Measurements from ENCODE around the gene C2orf78.
"Not testable (repeated sequence)": the region's sequence is repeated elsewhere in the genome, so short reads cannot be mapped to it uniquely, and the experiment has no call there.

Gene C2orf78

DNA sequence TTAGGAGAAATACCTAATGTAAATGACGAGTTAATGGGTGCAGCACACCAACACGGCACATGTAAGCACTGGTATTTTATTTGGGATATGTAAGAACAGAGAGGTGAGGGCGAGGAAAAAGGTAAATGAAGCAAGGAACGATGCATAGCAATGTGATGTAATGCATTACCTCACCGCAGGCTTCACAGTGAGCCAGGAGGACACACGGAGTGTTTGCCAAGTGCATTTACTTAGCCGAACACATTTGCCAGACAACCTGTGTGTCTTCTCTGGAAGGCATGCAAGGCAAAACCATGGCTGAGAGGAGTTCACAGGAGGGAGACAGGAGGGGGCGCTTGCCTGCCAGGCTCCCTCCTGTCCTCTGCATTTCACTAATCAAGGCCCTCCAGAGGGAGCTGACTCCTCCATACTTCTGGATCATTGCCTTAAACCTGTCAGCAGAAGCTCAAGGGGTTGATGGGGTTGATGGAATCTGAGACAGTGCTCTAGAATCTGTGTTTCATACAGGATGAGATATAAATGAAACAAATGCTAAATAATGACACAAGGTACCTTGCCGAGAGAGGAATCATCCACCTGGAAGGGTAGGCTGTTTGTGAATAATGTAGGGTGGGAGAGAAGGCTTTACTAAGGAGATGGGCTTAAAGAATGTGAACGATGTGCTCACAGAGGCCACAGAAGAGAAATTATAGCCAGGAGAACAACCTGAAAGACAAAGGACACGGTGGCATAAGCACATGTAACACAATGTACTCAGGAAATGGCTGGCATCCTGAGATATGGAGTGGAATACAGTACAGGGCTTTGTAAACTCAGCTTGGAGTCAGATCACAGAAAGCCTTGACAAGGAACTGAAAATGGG, 37.7 kb upstream of the C2orf78 start:
- no peaks in the 10 kb centered on the region for H3K79me1 ChIP-seq (ENCODE audit: low read length)
- H3K23ac ChIP-seq (ENCODE audit: low read length), result no peak overlapping the region
- WGBS (ENCODE audit: extremely low coverage, insufficient coverage, low lambda C conversion rate), result no CpG with 5 or more reads among the region's 11 CpGs
- no peaks in the 10 kb centered on the region for H3K79me2 ChIP-seq (ENCODE audit: control insufficient read depth, insufficient read depth, low read length)
- H3K36me3 ChIP-seq (ENCODE audit: control insufficient read depth, insufficient read depth, low read length), result no peaks in the 10 kb centered on the region
- no peak overlapping the region for H3K18ac ChIP-seq (ENCODE audit: low read length)
- H3K4me2 ChIP-seq (ENCODE audit: low read length), result no peak overlapping the region
- H3K4me1 ChIP-seq (ENCODE audit: control insufficient read depth, low read depth, low read length), result no peaks in the 10 kb centered on the region
- no peak overlapping the region for H3K4me3 ChIP-seq (ENCODE audit: low read length)
- DNase-seq, result peak; percentile 15
- no peak overlapping the region for H4K8ac ChIP-seq (ENCODE audit: low read depth, low read length)
- H3K9ac ChIP-seq (ENCODE audit: low read length), result no peak overlapping the region
- no peak overlapping the region for H2BK5ac ChIP-seq (ENCODE audit: low read length)
- H2AK5ac ChIP-seq (ENCODE audit: low read length), result no peak overlapping the region
- no peak overlapping the region for H3K4ac ChIP-seq (ENCODE audit: low read depth, low read length)
- H3K27me3 ChIP-seq (ENCODE audit: insufficient read depth, low read length, poor library complexity), result no peaks in the 10 kb centered on the region
- H2BK120ac ChIP-seq (ENCODE audit: low read depth, low read length), result no peak overlapping the region
- no peak overlapping the region for H3K27ac ChIP-seq (ENCODE audit: low read depth, low read length)
- H3K56ac ChIP-seq (ENCODE audit: low read length), result no peak overlapping the region
- no peak overlapping the region for H4K5ac ChIP-seq (ENCODE audit: low read length)
- H2BK15ac ChIP-seq (replicated peaks; ENCODE audit: low read depth), result no peak overlapping the region

DNA sequence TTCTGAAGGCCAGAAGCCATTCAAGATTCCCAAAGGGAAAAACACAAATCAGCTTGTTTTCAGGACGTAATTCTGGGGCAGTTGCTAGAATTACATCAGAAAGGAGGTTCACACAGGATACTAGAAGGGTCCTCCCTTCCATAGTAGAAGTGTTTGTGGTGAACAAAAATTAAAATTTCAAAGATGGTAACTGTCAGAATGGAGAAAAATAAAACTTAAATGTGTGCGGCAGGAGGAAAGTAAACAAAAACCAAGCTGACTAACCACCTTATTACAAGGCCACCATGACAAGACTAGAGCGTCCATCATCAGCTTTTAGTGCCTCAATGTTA, 37.1 kb upstream of the C2orf78 start:
- H3K56ac ChIP-seq (ENCODE audit: low read length), result no peak overlapping the region
- H2AK5ac ChIP-seq (ENCODE audit: low read length), result no peak overlapping the region
- no peak overlapping the region for H2BK5ac ChIP-seq (ENCODE audit: low read length)
- H2BK120ac ChIP-seq (ENCODE audit: low read depth, low read length), result no peak overlapping the region
- no peaks in the 10 kb centered on the region for H3K36me3 ChIP-seq (ENCODE audit: control insufficient read depth, insufficient read depth, low read length)
- no peak overlapping the region for H3K9ac ChIP-seq (ENCODE audit: low read length)
- no peak overlapping the region for H3K18ac ChIP-seq (ENCODE audit: low read length)
- WGBS (ENCODE audit: extremely low coverage, insufficient coverage, low lambda C conversion rate), result no CpG with 5 or more reads among the region's 3 CpGs
- no peaks in the 10 kb centered on the region for H3K27me3 ChIP-seq (ENCODE audit: insufficient read depth, low read length, poor library complexity)
- no peak overlapping the region for H3K23ac ChIP-seq (ENCODE audit: low read length)
- no peak overlapping the region for H2BK15ac ChIP-seq (replicated peaks; ENCODE audit: low read depth)
- H3K4me2 ChIP-seq (ENCODE audit: low read length), result no peak overlapping the region
- no peak overlapping the region for H3K27ac ChIP-seq (ENCODE audit: low read depth, low read length)
- DNase-seq, result no peak
- no peak overlapping the region for H4K5ac ChIP-seq (ENCODE audit: low read length)
- H3K79me1 ChIP-seq (ENCODE audit: low read length), result no peaks in the 10 kb centered on the region
- H4K8ac ChIP-seq (ENCODE audit: low read depth, low read length), result no peak overlapping the region
- H3K79me2 ChIP-seq (ENCODE audit: control insufficient read depth, insufficient read depth, low read length), result no peaks in the 10 kb centered on the region
- no peaks in the 10 kb centered on the region for H3K4me1 ChIP-seq (ENCODE audit: control insufficient read depth, low read depth, low read length)
- H3K4ac ChIP-seq (ENCODE audit: low read depth, low read length), result no peak overlapping the region
- H3K4me3 ChIP-seq (ENCODE audit: low read length), result no peak overlapping the region

DNA sequence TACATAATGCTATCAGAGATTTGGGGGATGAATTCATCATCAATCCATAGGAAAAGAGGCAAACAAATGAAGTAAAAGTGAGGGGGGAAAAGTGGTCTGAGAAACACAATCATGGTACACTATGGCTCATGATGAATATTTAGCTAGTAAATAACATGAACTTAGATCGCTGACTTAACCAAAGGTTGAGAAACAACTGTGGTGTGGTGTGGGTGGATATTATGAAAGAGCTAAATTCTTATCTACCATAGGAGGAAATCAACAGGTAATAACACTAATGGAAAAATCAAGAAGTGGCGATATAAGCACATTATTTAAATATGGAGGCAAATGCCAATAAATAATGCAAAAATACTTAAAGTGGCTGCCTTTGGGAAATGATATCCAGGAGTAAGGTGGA, 34.7 kb upstream of the C2orf78 start:
- Histone ChIP-seq H4K8ac (ENCODE audit: low read depth, low read length) (no peak overlapping the region), H3K18ac (ENCODE audit: low read length) (no peak overlapping the region), H3K4me2 (ENCODE audit: low read length) (no peak overlapping the region), H3K79me2 (ENCODE audit: control insufficient read depth, insufficient read depth, low read length) (no peaks in the 10 kb centered on the region), H3K27me3 (ENCODE audit: insufficient read depth, low read length, poor library complexity) (no peaks in the 10 kb centered on the region), H2BK15ac (replicated peaks; ENCODE audit: low read depth) (no peak overlapping the region), H3K79me1 (ENCODE audit: low read length) (no peaks in the 10 kb centered on the region), H3K56ac (ENCODE audit: low read length) (no peak overlapping the region), H3K27ac (ENCODE audit: low read depth, low read length) (no peak overlapping the region), H2BK5ac (ENCODE audit: low read length) (no peak overlapping the region), H3K4me3 (ENCODE audit: low read length) (no peak overlapping the region), H3K4ac (ENCODE audit: low read depth, low read length) (no peak overlapping the region), H3K23ac (ENCODE audit: low read length) (no peak overlapping the region), H3K4me1 (ENCODE audit: control insufficient read depth, low read depth, low read length) (no peaks in the 10 kb centered on the region), H2BK120ac (ENCODE audit: low read depth, low read length) (no peak overlapping the region), H3K9ac (ENCODE audit: low read length) (no peak overlapping the region), H4K5ac (ENCODE audit: low read length) (no peak overlapping the region), H3K36me3 (ENCODE audit: control insufficient read depth, insufficient read depth, low read length) (no peaks in the 10 kb centered on the region), H2AK5ac (ENCODE audit: low read length) (no peak overlapping the region)
- no CpG with 5 or more reads among the region's 2 CpGs for WGBS (ENCODE audit: extremely low coverage, insufficient coverage, low lambda C conversion rate)
- DNase-seq, result no peak

DNA sequence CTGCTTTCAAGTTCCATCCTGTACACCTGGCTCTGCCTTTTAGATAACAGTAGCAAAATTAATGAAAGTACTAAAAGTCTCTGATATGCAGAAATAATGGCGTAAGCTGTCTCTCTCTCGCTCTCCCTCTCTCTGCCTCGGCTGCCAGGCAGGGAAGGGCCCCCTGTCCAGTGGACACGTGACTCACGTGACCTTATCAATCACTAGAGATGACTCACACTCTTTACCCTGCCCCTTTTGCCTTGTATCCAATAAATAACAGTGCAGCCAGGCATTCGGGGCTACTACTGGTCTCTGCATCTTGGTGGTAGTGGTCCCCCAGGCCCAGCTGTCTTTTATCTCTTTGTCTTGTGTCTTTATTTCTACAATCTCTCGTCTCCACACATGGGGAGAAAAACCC, 29.7 kb upstream of the C2orf78 start:
- not testable (repeated sequence) for H4K8ac ChIP-seq (ENCODE audit: low read depth, low read length); H2BK120ac ChIP-seq (ENCODE audit: low read depth, low read length); H3K9ac ChIP-seq (ENCODE audit: low read length); DNase-seq; H3K23ac ChIP-seq (ENCODE audit: low read length); H3K36me3 ChIP-seq (ENCODE audit: control insufficient read depth, insufficient read depth, low read length); H4K5ac ChIP-seq (ENCODE audit: low read length); H2BK5ac ChIP-seq (ENCODE audit: low read length); H3K4me1 ChIP-seq (ENCODE audit: control insufficient read depth, low read depth, low read length); H3K4ac ChIP-seq (ENCODE audit: low read depth, low read length); H2BK15ac ChIP-seq (replicated peaks; ENCODE audit: low read depth); H3K27ac ChIP-seq (ENCODE audit: low read depth, low read length); H2AK5ac ChIP-seq (ENCODE audit: low read length); H3K27me3 ChIP-seq (ENCODE audit: insufficient read depth, low read length, poor library complexity); H3K56ac ChIP-seq (ENCODE audit: low read length); H3K4me2 ChIP-seq (ENCODE audit: low read length); H3K4me3 ChIP-seq (ENCODE audit: low read length); H3K79me2 ChIP-seq (ENCODE audit: control insufficient read depth, insufficient read depth, low read length); H3K18ac ChIP-seq (ENCODE audit: low read length); H3K79me1 ChIP-seq (ENCODE audit: low read length)
- no CpG with 5 or more reads among the region's 7 CpGs for WGBS (ENCODE audit: extremely low coverage, insufficient coverage, low lambda C conversion rate)

DNA sequence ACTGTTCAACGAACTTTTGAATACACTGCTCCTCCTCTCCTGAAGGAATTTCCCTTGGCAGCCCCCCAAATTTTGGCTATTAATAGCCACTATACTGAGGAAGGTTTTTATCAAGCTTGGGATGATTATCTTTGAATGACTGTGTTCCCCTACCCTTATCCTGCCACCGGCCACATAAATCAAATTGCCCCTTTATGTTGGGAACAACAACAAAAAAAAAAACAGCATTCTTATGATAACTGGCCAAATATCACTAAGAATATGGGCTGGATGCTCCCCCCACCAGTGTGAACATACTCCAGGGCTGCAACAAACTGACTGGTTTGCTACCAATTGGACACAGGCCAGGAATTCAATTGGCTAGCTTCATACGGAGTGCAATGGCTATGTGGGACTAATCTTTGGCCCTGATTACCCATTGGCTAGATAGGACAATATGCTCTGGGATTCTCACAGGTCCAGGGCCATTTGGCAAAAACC, 24.7 kb upstream of the C2orf78 start:
- H3K56ac ChIP-seq (ENCODE audit: low read length), result no peak overlapping the region
- no peaks in the 10 kb centered on the region for H3K4me1 ChIP-seq (ENCODE audit: control insufficient read depth, low read depth, low read length)
- H3K27ac ChIP-seq (ENCODE audit: low read depth, low read length), result no peak overlapping the region
- H3K4me2 ChIP-seq (ENCODE audit: low read length), result no peak overlapping the region
- no peak overlapping the region for H2AK5ac ChIP-seq (ENCODE audit: low read length)
- no peaks in the 10 kb centered on the region for H3K79me2 ChIP-seq (ENCODE audit: control insufficient read depth, insufficient read depth, low read length)
- no CpG with 5 or more reads among the region's 3 CpGs for WGBS (ENCODE audit: extremely low coverage, insufficient coverage, low lambda C conversion rate)
- H3K79me1 ChIP-seq (ENCODE audit: low read length), result no peaks in the 10 kb centered on the region
- no peak for DNase-seq
- H3K4ac ChIP-seq (ENCODE audit: low read depth, low read length), result no peak overlapping the region
- no peak overlapping the region for H2BK5ac ChIP-seq (ENCODE audit: low read length)
- H4K5ac ChIP-seq (ENCODE audit: low read length), result no peak overlapping the region
- H3K4me3 ChIP-seq (ENCODE audit: low read length), result no peak overlapping the region
- no peak overlapping the region for H3K9ac ChIP-seq (ENCODE audit: low read length)
- no peak overlapping the region for H4K8ac ChIP-seq (ENCODE audit: low read depth, low read length)
- peaks cover 5% of the 10 kb centered on the region for H3K36me3 ChIP-seq (ENCODE audit: control insufficient read depth, insufficient read depth, low read length)
- H3K18ac ChIP-seq (ENCODE audit: low read length), result no peak overlapping the region
- H3K23ac ChIP-seq (ENCODE audit: low read length), result no peak overlapping the region
- H3K27me3 ChIP-seq (ENCODE audit: insufficient read depth, low read length, poor library complexity), result no peaks in the 10 kb centered on the region
- no peak overlapping the region for H2BK120ac ChIP-seq (ENCODE audit: low read depth, low read length)
- H2BK15ac ChIP-seq (replicated peaks; ENCODE audit: low read depth), result no peak overlapping the region

DNA sequence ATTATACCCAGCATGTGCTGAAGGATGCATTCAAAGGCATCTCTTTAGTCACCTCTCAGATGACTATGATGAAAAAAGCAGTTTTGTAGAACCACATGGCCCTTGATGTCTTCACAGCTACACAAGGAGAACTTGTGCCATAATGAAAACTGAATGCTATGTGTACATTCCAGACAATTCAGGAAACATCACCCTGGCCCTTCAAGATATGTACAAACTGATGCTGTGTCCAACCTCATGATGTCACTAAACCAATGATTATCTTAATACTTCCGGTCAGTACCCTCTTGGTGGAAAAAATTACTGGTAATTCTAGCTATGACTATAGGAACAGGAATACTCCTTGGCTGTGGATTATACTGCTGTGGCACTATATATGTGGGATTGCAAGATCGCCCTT, 24.1 kb upstream of the C2orf78 start:
- no peak overlapping the region for H4K5ac ChIP-seq (ENCODE audit: low read length)
- H3K23ac ChIP-seq (ENCODE audit: low read length), result no peak overlapping the region
- H3K9ac ChIP-seq (ENCODE audit: low read length), result no peak overlapping the region
- peaks cover 5% of the 10 kb centered on the region for H3K36me3 ChIP-seq (ENCODE audit: control insufficient read depth, insufficient read depth, low read length)
- DNase-seq, result no peak
- no peak overlapping the region for H2BK15ac ChIP-seq (replicated peaks; ENCODE audit: low read depth)
- no peaks in the 10 kb centered on the region for H3K27me3 ChIP-seq (ENCODE audit: insufficient read depth, low read length, poor library complexity)
- no peak overlapping the region for H3K4ac ChIP-seq (ENCODE audit: low read depth, low read length)
- no peak overlapping the region for H4K8ac ChIP-seq (ENCODE audit: low read depth, low read length)
- H3K18ac ChIP-seq (ENCODE audit: low read length), result no peak overlapping the region
- no peak overlapping the region for H3K27ac ChIP-seq (ENCODE audit: low read depth, low read length)
- H3K79me1 ChIP-seq (ENCODE audit: low read length), result no peaks in the 10 kb centered on the region
- H3K4me3 ChIP-seq (ENCODE audit: low read length), result no peak overlapping the region
- no peak overlapping the region for H2AK5ac ChIP-seq (ENCODE audit: low read length)
- no peak overlapping the region for H2BK120ac ChIP-seq (ENCODE audit: low read depth, low read length)
- H2BK5ac ChIP-seq (ENCODE audit: low read length), result no peak overlapping the region
- H3K56ac ChIP-seq (ENCODE audit: low read length), result no peak overlapping the region
- H3K79me2 ChIP-seq (ENCODE audit: control insufficient read depth, insufficient read depth, low read length), result no peaks in the 10 kb centered on the region
- no CpG with 5 or more reads among the region's 2 CpGs for WGBS (ENCODE audit: extremely low coverage, insufficient coverage, low lambda C conversion rate)
- no peak overlapping the region for H3K4me2 ChIP-seq (ENCODE audit: low read length)
- no peaks in the 10 kb centered on the region for H3K4me1 ChIP-seq (ENCODE audit: control insufficient read depth, low read depth, low read length)
